DMS114 treated with DMSO at 0.1 percent for 48 hours (cell line): ENCODE results near the gene OSBP2.
"Not testable (repeated sequence)": the region's sequence is repeated elsewhere in the genome, so short reads cannot be mapped to it uniquely, and the experiment has no call there.

Experiments
- DNase-seq: peaks from one replicate; lab custom pipeline; 2025; ENCODE audit not compliant: unreplicated experiment; lab: John Stamatoyannopoulos, UW

Gene OSBP2

DNA sequence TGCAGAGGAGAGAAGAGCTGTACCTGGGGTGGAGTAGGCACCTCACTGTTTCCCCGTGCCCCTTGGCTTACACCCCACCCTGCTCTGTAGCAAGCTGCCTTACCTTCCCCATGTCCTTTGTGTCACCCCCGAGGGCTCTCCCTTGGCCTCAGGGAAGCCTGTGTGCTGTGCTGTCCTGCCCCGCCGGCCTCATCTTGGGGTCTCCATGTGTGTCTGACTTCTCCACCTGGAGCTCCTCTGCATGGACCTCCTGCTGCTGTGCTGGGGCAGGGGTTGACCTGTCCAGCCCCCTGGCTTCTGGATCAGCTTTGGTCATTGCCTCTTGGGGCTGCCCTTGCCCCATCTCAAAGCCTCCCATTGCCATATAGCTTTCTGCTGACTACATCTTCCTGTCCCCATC lies 59.8 kb downstream of the OSBP2 start:
- DNase-seq = no peak

DNA sequence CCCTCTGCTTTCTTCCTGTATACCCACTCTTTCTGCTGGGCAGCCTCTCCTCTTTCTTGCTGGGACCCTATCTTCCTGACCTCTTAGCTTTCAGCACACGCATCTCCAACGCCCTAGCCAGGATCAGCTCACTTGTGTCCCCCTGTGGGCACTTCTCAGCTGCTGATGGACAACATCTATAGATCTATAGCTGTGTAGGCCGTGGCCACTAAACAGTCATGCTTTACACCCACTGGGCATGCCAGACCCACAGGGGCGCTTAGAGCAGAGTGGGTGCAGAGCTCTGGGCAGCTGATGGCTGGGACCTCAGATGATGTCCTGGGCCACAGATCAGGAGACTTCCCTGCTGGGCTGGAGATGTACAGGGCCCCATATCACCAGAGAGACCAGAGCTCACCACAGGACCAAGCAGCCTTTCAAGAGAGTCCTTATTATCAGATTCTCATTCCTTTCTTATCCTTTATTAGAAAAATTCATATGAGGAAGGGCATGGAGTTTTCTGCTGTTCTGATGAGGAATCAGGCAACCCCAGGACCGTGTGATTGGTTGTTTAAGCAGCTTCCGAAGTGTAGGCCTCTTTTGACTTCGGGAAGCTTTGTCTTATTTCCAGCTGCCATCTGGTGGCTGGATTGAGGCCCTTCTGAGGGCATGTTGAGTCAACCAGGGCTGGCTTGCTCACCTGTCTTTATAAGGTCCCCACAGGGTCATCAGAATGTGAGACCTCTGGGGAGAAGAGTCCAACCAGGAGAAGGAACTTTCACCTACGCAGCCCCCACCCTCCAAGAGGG lies 60.5 kb downstream of the OSBP2 start:
- DNase-seq = peak; percentile 47

DNA sequence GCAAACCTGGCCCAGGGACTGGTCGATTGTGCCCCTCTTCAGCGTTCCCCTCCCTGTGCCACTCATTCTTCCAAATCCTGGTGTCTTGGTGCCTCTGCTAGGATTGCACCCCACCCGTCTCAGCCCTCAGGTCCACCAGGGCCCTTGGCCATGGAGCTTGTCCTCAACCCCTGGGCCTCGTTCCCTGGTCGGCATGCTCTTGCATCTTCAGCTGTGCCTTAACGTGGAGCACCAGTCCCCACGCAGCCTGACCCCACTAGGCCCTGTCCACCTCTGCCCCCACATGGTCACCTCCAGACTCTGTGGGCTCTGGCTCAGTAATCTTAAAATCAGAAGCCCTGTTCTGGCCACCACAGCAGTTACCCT lies 61.1 kb downstream of the OSBP2 start:
- no peak for DNase-seq

GRCh38 chr22:30763815-30764673 lies 69.4 kb downstream of the OSBP2 start:
- DNase-seq = peak; percentile 55

DNA sequence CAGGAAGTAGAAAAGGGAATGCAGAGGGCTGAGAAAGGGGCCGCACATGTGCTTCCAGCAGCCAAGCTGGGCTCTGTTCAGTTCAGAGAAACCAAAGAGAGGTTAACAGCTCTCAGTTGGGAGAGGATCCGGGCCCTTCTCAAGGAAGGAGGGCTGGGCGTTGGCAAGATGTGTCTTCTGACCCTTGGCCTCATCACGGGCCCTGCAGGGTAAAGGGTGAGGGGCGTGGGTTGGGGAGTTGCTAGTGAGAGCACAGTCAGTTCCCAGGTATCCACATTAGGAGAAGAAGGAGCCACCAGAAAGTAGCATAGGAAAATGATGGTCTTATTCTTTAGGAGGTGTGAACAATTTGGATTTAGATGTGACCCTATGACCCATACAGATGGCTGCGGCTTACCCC lies 73.0 kb downstream of the OSBP2 start:
- no peak for DNase-seq

DNA sequence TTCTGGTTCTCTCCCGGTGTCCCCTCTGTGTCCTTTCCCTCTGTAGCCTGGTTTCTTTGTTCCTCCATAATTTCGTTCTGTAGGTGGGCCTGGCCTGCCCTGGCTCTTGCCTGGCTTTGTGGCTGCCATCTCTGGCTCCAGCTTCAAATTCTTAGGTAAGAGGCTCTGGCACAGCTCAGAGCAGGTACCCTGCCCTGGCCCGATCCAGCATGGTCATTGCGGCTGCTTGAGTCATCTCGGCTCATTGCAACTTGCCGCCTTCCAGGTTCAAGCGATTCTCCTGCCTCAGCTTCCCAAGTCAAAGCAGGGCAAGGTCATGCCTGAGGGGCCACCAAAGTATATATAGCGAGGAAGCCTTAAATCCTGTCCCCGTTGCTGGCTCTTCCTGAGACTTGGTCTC lies 76.0 kb downstream of the OSBP2 start:
- DNase-seq = no peak

DNA sequence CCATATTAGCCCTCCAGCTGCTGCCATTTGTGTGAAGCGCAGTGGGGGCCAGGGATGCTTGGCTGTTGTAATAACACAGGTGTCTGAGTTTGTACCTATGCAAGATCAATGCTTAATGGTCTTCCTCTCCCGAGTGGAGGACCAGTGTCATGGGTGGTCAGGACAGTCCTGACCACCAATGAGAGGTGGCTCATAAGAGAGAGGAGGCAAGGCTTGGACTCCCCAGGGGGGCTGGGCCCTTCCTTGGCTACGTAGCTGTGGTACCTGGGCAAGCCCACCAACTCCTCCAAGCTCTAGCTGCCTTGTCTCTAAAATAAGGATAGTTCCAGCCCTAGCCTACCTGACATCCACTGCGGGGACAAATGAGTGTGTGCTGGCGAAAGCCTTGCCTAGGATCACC lies 79.2 kb downstream of the OSBP2 start:
- no peak for DNase-seq

DNA sequence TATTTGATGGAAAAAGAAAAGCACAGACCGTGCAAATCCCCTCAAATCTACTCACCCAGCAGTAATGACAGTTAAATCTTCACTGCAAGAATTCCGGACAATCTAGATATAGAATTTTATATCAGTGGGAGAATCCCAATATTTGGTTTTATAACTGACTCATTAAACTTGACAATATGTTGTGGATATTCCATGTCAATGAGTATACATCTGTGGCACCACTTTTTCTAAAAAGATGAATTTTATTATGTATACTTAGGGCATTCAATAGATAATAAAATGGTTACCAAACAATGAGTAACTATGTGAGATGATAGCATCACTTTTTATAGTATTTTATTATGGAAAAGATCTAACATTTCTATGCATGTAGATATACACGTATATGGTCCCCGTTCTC lies 79.9 kb downstream of the OSBP2 start:
- no peak for DNase-seq

DNA sequence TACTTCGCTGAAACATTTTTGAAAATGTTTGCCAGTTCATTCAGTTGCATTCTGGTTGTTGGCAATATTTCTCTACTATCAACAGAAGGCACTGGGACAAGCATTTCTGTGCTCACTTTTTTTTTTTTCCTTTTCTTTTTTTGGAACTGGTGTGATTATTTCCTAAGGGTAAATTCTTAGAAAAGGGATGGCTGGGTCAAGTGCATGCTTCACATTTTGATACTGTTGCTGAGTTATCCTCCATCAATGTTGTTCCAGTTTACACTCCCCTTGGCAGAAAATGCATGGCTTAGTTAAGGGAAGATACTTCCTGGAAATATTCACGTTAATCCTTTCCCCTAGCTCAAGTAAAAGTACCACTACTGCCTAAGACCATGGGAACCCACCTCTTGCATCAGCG lies 81.8 kb downstream of the OSBP2 start:
- DNase-seq = no peak

- DNase-seq = not testable (repeated sequence)
Observed at GRCh38 chr22:30777146-30777545, 82.5 kb downstream of the OSBP2 start.

GRCh38 chr22:30777587-30777986 lies 82.9 kb downstream of the OSBP2 start:
- no peak for DNase-seq

DNA sequence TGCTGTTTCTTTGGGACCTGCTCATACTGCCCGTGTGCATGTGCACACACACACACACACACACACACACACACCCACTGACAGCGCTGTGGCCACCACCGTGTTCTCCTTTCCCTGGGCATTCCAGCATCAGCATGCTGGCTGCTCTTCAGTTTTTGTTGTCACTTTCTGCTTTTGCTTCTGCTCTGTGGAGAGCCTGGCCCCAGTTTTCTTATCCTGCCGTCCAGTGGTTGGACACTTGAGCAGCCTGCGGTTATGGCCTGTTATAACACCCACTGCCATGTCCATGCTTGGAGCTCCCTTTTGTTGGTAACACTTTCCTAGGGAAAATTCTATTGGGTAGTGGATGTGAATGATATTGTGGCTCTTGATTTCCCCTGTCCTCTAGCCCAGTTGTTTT lies 83.6 kb downstream of the OSBP2 start:
- DNase-seq = no peak

GRCh38 chr22:30780026-30780425 lies 85.4 kb downstream of the OSBP2 start:
- no peak for DNase-seq

- DNase-seq = no peak
Observed at GRCh38 chr22:30781271-30781875, 86.7 kb downstream of the OSBP2 start.

GRCh38 chr22:30782613-30783012 lies 87.9 kb downstream of the OSBP2 start:
- no peak for DNase-seq

DNA sequence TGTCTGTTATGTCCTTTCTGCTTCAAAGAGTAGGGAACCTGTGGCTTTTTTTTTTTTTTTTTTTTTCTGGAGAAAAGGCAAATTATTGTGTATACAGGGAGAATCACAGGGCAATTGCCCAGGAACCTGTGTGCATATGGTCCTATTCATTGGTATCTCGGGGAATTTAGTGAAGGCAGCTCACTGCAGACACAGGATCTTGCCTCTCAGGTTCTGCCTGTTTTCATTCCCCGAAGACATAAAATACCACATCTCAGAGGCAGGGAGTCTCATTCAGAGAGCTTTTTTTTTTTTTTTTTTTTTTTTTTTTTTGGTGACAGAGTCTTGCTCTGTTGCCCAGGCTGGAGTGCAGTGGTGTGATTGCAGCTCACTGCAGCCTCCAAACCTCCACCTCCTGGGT lies 88.3 kb downstream of the OSBP2 start:
- DNase-seq = no peak

GRCh38 chr22:30785527-30785926 lies 90.9 kb downstream of the OSBP2 start:
- no peak for DNase-seq

- no peak for DNase-seq
Observed at GRCh38 chr22:30790366-30790765, 95.7 kb downstream of the OSBP2 start.

DNA sequence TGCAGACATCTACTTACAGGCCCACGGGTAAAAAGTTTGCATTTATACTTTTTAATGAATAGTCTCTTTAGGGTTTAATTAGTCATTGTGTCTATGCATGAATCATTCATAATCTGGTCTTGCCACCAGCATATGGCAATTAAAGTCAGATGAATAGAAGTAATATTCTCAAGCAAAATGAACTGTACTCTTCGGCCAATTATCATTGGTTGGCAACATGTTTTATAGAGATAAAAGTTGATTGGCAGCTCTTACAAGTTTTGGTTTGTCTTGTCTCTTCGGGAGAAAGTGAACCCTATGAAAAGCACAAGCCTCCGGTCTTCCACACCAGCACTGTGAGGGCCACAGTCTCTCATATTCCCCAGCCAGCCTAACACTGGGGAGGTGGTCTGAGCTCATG lies 97.8 kb downstream of the OSBP2 start:
- no peak for DNase-seq

- no peak for DNase-seq
Observed at GRCh38 chr22:30795118-30795517, 100.4 kb downstream of the OSBP2 start.

DNA sequence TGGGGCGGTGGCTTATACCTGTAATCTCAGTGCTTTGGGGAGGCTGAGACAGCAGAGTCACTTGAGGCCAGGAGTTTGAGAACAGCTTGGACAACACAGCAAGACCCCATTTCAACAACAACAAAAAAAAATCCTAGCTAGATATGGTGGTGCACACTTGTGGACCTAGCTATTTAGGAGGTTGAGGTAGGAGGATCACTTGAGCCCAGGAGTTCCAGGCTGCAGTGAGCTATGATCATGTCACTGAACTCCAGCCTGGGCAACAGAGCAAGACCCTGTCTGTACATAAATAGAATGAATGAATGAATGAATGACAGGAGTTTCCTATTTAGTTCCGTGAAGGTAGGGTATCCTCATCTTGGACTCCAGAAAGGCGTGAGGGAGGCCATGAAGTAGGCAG lies 107.0 kb downstream of the OSBP2 start:
- DNase-seq = no peak
